Liver (tissue), 9 donors: Measurements from ENCODE around the gene OR2S2. TPM values are rescaled to one million over a fixed set of nuclear protein-coding genes. Genes with fewer than 3 reads are reported as not detected.

Experiments used
- DNase-seq: peaks from one replicate; pipeline ENCODE4 v3.0.0-alpha.2; 2017; ENCODE audit warnings: low spot score
- H3K27ac ChIP-seq, 2 donors: one replicate each; pipeline ENCODE4 v1.7.0; 2013; ENCODE audit warnings: inconsistent platforms in 2 of 2, low read length in 2 of 2, control low read depth in 1 of 2, low read depth in 1 of 2, mild to moderate bottlenecking in 1 of 2
- H3K27me3 ChIP-seq, 4 donors: one replicate each; pipeline versions ENCODE4 v1.6.1 to v1.7.0; 2013; ENCODE audit warnings: low read length in 3 of 4, inconsistent platforms in 1 of 4, mild to moderate bottlenecking in 1 of 4, moderate library complexity in 1 of 4; ENCODE audit not compliant: control insufficient read depth in 4 of 4, insufficient read depth in 4 of 4
- H3K36me3 ChIP-seq, 4 donors: one replicate each; pipeline versions ENCODE4 v1.6.1 to v1.7.0; 2013; ENCODE audit warnings: low read length in 3 of 4, mild to moderate bottlenecking in 3 of 4, low read depth in 1 of 4, moderate library complexity in 1 of 4; ENCODE audit not compliant: control insufficient read depth in 4 of 4, insufficient read depth in 3 of 4
- H3K4me1 ChIP-seq, 4 donors: one replicate each; pipeline versions ENCODE4 v1.6.1 to v1.7.0; 2013; ENCODE audit warnings: low read length in 3 of 4, mild to moderate bottlenecking in 3 of 4, moderate library complexity in 1 of 4; ENCODE audit not compliant: control insufficient read depth in 4 of 4, insufficient read depth in 4 of 4
- H3K4me3 ChIP-seq, 3 donors: one replicate each; pipeline versions ENCODE4 v1.6.1 to v1.7.0; 2013; ENCODE audit warnings: low read length in 3 of 3, control low read depth in 1 of 3, low read depth in 1 of 3, mild to moderate bottlenecking in 1 of 3
- H3K9ac ChIP-seq, 2 donors: one replicate each; pipeline ENCODE4 v1.7.0; 2013; ENCODE audit warnings: low read length in 2 of 2, mild to moderate bottlenecking in 2 of 2, moderate library complexity in 2 of 2, control low read depth in 1 of 2, low read depth in 1 of 2
- H3K9me3 ChIP-seq, 4 donors: one replicate each; pipeline versions ENCODE4 v1.6.1 to v1.7.0; 2013; ENCODE audit warnings: low read length in 3 of 4; ENCODE audit not compliant: control insufficient read depth in 4 of 4
- EGR1 ChIP-seq, 2 donors: IDR thresholded peaks; 2 replicates each; pipeline ENCODE4 v1.6.1; 2016 to 2018; ENCODE audit warnings: antibody characterized with exemption in 2 of 2, low read depth in 2 of 2
- FOXA1 ChIP-seq: IDR thresholded peaks from 2 replicates; pipeline ENCODE4 v1.6.1; 2016; ENCODE audit warnings: antibody characterized with exemption
- GABPA ChIP-seq, 2 donors: IDR thresholded peaks in 1 of 2; conservative IDR thresholded peaks in 1 of 2; 2 replicates each; pipeline ENCODE4 v1.6.1; 2016; ENCODE audit warnings: antibody characterized with exemption in 2 of 2, mild to moderate bottlenecking in 1 of 2, moderate library complexity in 1 of 2
- HNF4A ChIP-seq, 2 donors: conservative IDR thresholded peaks; 2 replicates each; pipeline ENCODE4 v1.6.1; 2016; ENCODE audit warnings: antibody characterized with exemption in 2 of 2, mild to moderate bottlenecking in 2 of 2
- HNF4G ChIP-seq: IDR thresholded peaks from 2 replicates; pipeline ENCODE4 v1.6.1; 2016; ENCODE audit warnings: antibody characterized with exemption
- JUND ChIP-seq, 2 donors: IDR thresholded peaks; 2 replicates each; pipeline ENCODE4 v1.6.1; 2016; ENCODE audit warnings: antibody characterized with exemption in 2 of 2
- NR2F2 ChIP-seq: IDR thresholded peaks from 2 replicates; pipeline ENCODE4 v1.6.1; 2016; ENCODE audit warnings: antibody characterized with exemption
- RAD21 ChIP-seq, 2 donors: IDR thresholded peaks; 2 replicates each; pipeline ENCODE4 v1.6.1; 2016; ENCODE audit warnings: antibody characterized with exemption in 2 of 2, mild to moderate bottlenecking in 2 of 2
- RXRA ChIP-seq, 2 donors: IDR thresholded peaks; 2 replicates each; pipeline ENCODE4 v1.6.1; 2017 to 2018; ENCODE audit warnings: antibody characterized with exemption in 2 of 2, mild to moderate bottlenecking in 1 of 2
- SP1 ChIP-seq: IDR thresholded peaks from 2 replicates; pipeline ENCODE4 v1.6.1; 2018; ENCODE audit warnings: antibody characterized with exemption, mild to moderate bottlenecking
- TAF1 ChIP-seq: conservative IDR thresholded peaks from 2 replicates; pipeline ENCODE4 v1.6.1; 2016; ENCODE audit warnings: antibody characterized with exemption, mild to moderate bottlenecking
- YY1 ChIP-seq: IDR thresholded peaks from 2 replicates; pipeline ENCODE4 v1.6.1; 2016; ENCODE audit warnings: antibody characterized with exemption, mild to moderate bottlenecking
- WGBS: extraction: QIAGEN DNeasy Blood & Tissue Kit; methylation state at CpG from one replicate; pipeline ENCODE4 v1.1.7; 2013; 5-methylcytosine and 5-hydroxymethylcytosine counted together
- polyA plus RNA-seq, 2 donors: library from polyadenylated mRNA; stranded (reverse) in 1 of 2; unstranded in 1 of 2; fragments of 200-250 nt in 1 of 2; fragments of >200 nt in 1 of 2; fragmentation: Nextera tagmentation in 1 of 2; extraction: Ambion mirVana in 1 of 2; gene quantifications; one replicate each; pipeline versions ENCODE4 v1.2.1 to v1.2.3, GENCODE V29; 2013 to 2015
- total RNA-seq, 2 donors: library from RNA; depleted of rRNA; stranded (reverse); fragments of >200 nt; gene quantifications; one replicate each; pipeline ENCODE4 v1.2.3, GENCODE V29; 2014
- TF ChIP-seq, protein P1 (sequence below): fragments of 150-350 bp; IDR thresholded peaks from 2 replicates; pipeline ENCODE4 v1.5.1; 2017; ENCODE audit warnings: improper control_type of control experiment, low read depth, low read length; ENCODE audit not compliant: missing input control
- TF ChIP-seq, protein P2 (sequence below): IDR thresholded peaks from 2 replicates; pipeline ENCODE4 v1.6.1; 2016; ENCODE audit warnings: antibody characterized with exemption, mild to moderate bottlenecking
- TF ChIP-seq, protein P3 (sequence below): IDR thresholded peaks from 2 replicates; pipeline ENCODE4 v1.6.1; 2016; ENCODE audit warnings: antibody characterized with exemption
- TF ChIP-seq, protein P4 (sequence below): IDR thresholded peaks from 2 replicates; pipeline ENCODE4 v1.6.1; 2016; ENCODE audit warnings: antibody characterized with exemption
- donor health status: healthy.
- donor health status: healthy.
- donor health status: healthy.
- donor health status: healthy.
- donor health status: healthy.

Gene OR2S2
- total and polyA plus RNA-seq, 4 donors, result not detected

DNA sequence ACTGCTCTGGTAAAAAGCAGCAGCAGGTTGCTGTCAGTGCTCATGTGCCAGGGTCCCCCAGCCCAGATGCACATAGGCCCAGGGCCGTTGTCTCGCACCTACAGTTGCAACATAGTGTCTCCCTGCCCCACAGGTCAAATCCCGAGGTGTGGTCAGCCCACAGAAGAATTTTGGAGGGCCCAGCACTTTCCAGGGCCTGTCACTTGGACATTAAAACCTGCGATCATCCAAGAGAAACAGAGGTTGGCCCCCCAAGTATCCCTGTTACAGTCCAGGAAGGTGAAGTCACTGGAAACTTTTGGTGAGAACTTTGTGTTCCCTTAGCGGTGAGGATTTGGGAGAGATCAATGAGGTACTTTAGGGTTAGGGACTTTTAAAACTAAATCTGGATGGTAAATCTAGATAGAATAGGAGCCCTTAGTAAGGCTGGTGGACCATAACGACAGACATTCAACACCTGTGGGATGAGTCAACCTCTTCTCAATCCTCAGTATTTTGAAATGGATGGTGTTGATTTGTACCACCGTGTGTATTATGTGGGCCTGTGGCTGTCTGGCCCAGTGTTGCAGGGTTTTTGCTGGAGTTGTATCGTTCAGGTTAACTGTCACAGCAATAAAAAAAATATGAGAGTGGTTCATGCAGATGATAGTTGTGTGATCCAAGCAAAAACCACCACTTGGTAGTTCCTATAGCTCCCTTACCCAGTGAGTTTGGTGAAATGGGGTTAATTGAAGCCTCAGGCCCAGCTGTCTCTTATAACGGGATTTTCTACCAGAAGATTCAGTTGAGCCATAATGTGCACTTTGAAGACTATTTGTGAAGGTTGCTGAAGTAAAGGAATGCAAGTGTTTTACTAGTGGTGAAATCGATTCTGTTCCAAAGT, 19.2 kb downstream of the OR2S2 start:
- peaks cover 0 to 9% (median 4%) of the 10 kb centered on the region in 4 donors for H3K4me1 ChIP-seq
- no peak overlapping the region for H3K9ac ChIP-seq
- H3K4me3 ChIP-seq, result no peak overlapping the region
- no peak for DNase-seq
- H3K27me3 ChIP-seq, result no peaks in the 10 kb centered on the region
- H3K36me3 ChIP-seq, result no peaks in the 10 kb centered on the region
- TF ChIP-seq, protein P1, sequence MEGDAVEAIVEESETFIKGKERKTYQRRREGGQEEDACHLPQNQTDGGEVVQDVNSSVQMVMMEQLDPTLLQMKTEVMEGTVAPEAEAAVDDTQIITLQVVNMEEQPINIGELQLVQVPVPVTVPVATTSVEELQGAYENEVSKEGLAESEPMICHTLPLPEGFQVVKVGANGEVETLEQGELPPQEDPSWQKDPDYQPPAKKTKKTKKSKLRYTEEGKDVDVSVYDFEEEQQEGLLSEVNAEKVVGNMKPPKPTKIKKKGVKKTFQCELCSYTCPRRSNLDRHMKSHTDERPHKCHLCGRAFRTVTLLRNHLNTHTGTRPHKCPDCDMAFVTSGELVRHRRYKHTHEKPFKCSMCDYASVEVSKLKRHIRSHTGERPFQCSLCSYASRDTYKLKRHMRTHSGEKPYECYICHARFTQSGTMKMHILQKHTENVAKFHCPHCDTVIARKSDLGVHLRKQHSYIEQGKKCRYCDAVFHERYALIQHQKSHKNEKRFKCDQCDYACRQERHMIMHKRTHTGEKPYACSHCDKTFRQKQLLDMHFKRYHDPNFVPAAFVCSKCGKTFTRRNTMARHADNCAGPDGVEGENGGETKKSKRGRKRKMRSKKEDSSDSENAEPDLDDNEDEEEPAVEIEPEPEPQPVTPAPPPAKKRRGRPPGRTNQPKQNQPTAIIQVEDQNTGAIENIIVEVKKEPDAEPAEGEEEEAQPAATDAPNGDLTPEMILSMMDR, result no peak
- TF ChIP-seq, protein P2, sequence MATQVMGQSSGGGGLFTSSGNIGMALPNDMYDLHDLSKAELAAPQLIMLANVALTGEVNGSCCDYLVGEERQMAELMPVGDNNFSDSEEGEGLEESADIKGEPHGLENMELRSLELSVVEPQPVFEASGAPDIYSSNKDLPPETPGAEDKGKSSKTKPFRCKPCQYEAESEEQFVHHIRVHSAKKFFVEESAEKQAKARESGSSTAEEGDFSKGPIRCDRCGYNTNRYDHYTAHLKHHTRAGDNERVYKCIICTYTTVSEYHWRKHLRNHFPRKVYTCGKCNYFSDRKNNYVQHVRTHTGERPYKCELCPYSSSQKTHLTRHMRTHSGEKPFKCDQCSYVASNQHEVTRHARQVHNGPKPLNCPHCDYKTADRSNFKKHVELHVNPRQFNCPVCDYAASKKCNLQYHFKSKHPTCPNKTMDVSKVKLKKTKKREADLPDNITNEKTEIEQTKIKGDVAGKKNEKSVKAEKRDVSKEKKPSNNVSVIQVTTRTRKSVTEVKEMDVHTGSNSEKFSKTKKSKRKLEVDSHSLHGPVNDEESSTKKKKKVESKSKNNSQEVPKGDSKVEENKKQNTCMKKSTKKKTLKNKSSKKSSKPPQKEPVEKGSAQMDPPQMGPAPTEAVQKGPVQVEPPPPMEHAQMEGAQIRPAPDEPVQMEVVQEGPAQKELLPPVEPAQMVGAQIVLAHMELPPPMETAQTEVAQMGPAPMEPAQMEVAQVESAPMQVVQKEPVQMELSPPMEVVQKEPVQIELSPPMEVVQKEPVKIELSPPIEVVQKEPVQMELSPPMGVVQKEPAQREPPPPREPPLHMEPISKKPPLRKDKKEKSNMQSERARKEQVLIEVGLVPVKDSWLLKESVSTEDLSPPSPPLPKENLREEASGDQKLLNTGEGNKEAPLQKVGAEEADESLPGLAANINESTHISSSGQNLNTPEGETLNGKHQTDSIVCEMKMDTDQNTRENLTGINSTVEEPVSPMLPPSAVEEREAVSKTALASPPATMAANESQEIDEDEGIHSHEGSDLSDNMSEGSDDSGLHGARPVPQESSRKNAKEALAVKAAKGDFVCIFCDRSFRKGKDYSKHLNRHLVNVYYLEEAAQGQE, result no peak
- TF ChIP-seq HNF4A (conservative IDR thresholded peaks at IDR 0.05) (no peak), JUND (IDR thresholded peaks at IDR 0.05) (no peak), HNF4G (no peak), YY1 (no peak), EGR1 (IDR thresholded peaks at IDR 0.05; ENCODE audit: low read depth in 2 of 2) (no peak), FOXA1 (no peak), NR2F2 (no peak), RAD21 (IDR thresholded peaks at IDR 0.05) (no peak), GABPA (IDR thresholded peaks at IDR 0.05 in 1 of 2, conservative IDR thresholded peaks at IDR 0.05 in 1 of 2) (no peak)
- TF ChIP-seq, protein P3, sequence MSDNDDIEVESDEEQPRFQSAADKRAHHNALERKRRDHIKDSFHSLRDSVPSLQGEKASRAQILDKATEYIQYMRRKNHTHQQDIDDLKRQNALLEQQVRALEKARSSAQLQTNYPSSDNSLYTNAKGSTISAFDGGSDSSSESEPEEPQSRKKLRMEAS, result no peak
- TF ChIP-seq, protein P4, sequence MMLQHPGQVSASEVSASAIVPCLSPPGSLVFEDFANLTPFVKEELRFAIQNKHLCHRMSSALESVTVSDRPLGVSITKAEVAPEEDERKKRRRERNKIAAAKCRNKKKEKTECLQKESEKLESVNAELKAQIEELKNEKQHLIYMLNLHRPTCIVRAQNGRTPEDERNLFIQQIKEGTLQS, result no peak
- no peak overlapping the region for H3K27ac ChIP-seq
- no peaks in the 10 kb centered on the region for H3K9me3 ChIP-seq
- 84% methylated on average over 10 of the region's 10 CpGs for WGBS

DNA sequence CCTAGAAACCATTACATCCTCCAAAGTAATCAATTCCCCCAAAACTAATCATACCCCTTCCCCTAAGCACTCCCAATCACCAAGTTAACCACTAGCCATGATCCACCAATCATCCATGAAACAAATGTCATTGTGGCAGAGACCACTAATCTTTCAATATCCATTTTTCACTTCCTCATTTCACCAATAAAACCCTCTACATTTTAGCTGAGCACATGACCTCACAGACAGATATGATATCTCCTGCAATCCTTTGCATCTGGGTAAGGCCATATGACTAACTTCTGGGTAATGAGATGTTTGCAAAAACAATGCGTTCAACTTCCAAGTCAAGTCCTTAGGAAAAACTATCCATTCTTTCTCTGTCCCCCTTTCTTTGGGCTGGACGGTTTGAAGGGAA, 20.7 kb downstream of the OR2S2 start:
- Histone ChIP-seq H3K4me1 (peaks cover 0 to 9% (median 4%) of the 10 kb centered on the region in 4 donors), H3K9me3 (no peaks in the 10 kb centered on the region), H3K4me3 (no peak overlapping the region), H3K9ac (no peak overlapping the region), H3K27ac (no peak overlapping the region), H3K36me3 (no peaks in the 10 kb centered on the region), H3K27me3 (no peaks in the 10 kb centered on the region)
- 67% methylated on average over 2 of the region's 2 CpGs for WGBS
- DNase-seq, result no peak
- no peak for TF ChIP-seq EGR1 (IDR thresholded peaks at IDR 0.05; ENCODE audit: low read depth in 2 of 2)
- no peak for TF ChIP-seq JUND (IDR thresholded peaks at IDR 0.05)
- no peak for TF ChIP-seq SP1
- no peak for TF ChIP-seq TAF1
- no peak for TF ChIP-seq NR2F2
- TF ChIP-seq RXRA (IDR thresholded peaks at IDR 0.05), result no peak
- TF ChIP-seq HNF4G, result no peak
- TF ChIP-seq, protein P2, result no peak
- TF ChIP-seq, protein P1, result no peak
- TF ChIP-seq RAD21 (IDR thresholded peaks at IDR 0.05), result no peak
